Right atrium auricular region (tissue), 2 donors: ENCODE measurements around the gene RAP1GAP. TPM values are rescaled to one million over a fixed set of nuclear protein-coding genes. Genes with fewer than 3 reads are reported as not detected.

Experiments used
- DNase-seq: peaks from one replicate; pipeline ENCODE4 v3.0.0-alpha.2; 2019; ENCODE audit warnings: low spot score
- H3K27ac ChIP-seq, 2 donors: fragments of 200-600 bp; sonication (generic); 1 replicate in 1 of 2; 2 replicates in 1 of 2; pipeline ENCODE4 v1.5.1; 2016 to 2019
- H3K27me3 ChIP-seq, 2 donors: fragments of 200-600 bp; sonication (generic); one replicate each; pipeline versions ENCODE4 v1.5.1 to v1.6.0; 2017 to 2019
- H3K36me3 ChIP-seq: fragments of 200-600 bp; sonication (generic); one replicate; pipeline ENCODE4 v1.5.1; 2016
- H3K4me1 ChIP-seq, 2 donors: fragments of 200-600 bp; sonication (generic); one replicate each; pipeline versions ENCODE4 v1.5.1 to v1.6.0; 2017 to 2019
- H3K4me3 ChIP-seq, 2 donors: fragments of 200-600 bp; sonication (generic); 1 replicate in 1 of 2; 2 replicates in 1 of 2; pipeline ENCODE4 v1.5.1; 2017 to 2019; ENCODE audit warnings: mild to moderate bottlenecking in 1 of 2, moderate library complexity in 1 of 2
- H3K9me3 ChIP-seq, 2 donors: fragments of 200-600 bp; sonication (generic); one replicate each; pipeline ENCODE4 v1.5.1; 2019
- total RNA-seq, 2 donors: library from RNA; depleted of rRNA; stranded (reverse); fragments of >200 nt; gene quantifications; one replicate each; pipeline ENCODE4 v1.1.0, GENCODE V29; 2016
- TF ChIP-seq, protein P1 (sequence below), 2 donors: fragments of 200-600 bp; sonication (generic); IDR thresholded peaks; one replicate each; pipeline ENCODE4 v1.5.1; 2019; ENCODE audit warnings: antibody characterized with exemption in 2 of 2

Gene RAP1GAP
- total RNA-seq, 2 donors from 2014 or later, result 4.0 to 8.4 TPM

GRCh38 chr1:21629971-21630370 is 39.2 kb downstream of the RAP1GAP start:
- TF ChIP-seq, protein P1, sequence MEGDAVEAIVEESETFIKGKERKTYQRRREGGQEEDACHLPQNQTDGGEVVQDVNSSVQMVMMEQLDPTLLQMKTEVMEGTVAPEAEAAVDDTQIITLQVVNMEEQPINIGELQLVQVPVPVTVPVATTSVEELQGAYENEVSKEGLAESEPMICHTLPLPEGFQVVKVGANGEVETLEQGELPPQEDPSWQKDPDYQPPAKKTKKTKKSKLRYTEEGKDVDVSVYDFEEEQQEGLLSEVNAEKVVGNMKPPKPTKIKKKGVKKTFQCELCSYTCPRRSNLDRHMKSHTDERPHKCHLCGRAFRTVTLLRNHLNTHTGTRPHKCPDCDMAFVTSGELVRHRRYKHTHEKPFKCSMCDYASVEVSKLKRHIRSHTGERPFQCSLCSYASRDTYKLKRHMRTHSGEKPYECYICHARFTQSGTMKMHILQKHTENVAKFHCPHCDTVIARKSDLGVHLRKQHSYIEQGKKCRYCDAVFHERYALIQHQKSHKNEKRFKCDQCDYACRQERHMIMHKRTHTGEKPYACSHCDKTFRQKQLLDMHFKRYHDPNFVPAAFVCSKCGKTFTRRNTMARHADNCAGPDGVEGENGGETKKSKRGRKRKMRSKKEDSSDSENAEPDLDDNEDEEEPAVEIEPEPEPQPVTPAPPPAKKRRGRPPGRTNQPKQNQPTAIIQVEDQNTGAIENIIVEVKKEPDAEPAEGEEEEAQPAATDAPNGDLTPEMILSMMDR (IDR thresholded peaks at IDR 0.05), result no peak
- H3K27me3 ChIP-seq, result no peaks in the 10 kb centered on the region
- no peak overlapping the region for H3K4me3 ChIP-seq
- H3K9me3 ChIP-seq, result no peaks in the 10 kb centered on the region
- H3K27ac ChIP-seq, result no peak overlapping the region
- no peaks in the 10 kb centered on the region for H3K36me3 ChIP-seq
- no peak for DNase-seq
- H3K4me1 ChIP-seq, result no peaks in the 10 kb centered on the region

DNA sequence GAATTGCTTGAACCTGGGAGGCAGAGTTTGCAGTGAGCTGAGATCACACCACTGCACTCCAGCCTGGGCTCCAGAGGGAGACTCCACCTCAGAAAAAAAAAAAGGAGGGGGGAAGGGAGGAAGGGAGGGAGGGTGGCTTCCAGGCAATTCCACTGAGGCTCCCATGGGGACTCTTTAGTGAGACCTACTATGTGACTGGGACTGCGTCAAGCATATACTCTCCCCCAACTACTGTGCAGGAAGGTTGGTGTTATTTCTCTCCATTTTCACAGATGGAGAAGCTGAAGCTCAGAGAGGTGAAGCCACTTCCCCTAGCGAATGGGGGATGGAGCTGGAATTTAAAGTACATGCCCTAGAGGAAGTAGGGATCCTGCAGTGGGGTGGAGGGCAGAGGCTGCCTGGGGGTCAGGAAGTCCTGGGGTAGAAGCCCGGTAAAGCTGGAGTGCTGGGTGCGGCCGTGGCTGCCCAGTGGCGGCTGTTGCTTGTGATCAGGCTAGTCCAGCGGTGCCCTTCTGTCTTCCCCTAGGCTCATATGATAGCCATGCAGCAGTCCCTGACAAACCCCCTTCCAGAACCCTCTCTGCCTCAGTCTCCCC is 40.3 kb downstream of the RAP1GAP start:
- H3K27ac ChIP-seq, result no peak overlapping the region
- DNase-seq, result no peak
- H3K4me3 ChIP-seq, result no peak overlapping the region
- H3K36me3 ChIP-seq, result no peaks in the 10 kb centered on the region
- H3K27me3 ChIP-seq, result no peaks in the 10 kb centered on the region
- H3K4me1 ChIP-seq, result no peaks in the 10 kb centered on the region
- no peaks in the 10 kb centered on the region for H3K9me3 ChIP-seq
- TF ChIP-seq, protein P1 (IDR thresholded peaks at IDR 0.05), result no peak

DNA sequence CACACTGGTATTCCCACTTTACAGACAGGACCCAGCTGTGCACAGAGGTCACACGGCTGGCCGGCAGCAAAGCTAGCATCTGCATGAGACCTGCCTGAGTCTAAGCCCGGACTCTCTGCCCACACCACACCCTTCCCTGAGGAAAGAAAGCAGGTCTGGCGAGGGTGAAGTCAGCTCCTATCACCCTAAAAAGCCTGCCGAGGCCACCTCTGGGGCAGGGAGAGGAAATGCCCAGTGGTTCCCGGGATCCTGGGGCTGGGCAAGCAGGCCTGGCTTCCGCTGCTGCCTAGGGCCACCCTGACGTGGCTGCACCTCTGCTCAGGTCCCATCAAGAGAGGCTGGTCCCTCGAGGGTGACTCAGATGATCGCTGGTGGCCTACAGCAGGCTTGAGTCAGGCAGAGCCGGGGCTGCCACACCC is 42.2 kb downstream of the RAP1GAP start:
- no peaks in the 10 kb centered on the region for H3K36me3 ChIP-seq
- no peak for DNase-seq
- no peaks in the 10 kb centered on the region for H3K27me3 ChIP-seq
- no peak overlapping the region for H3K27ac ChIP-seq
- H3K9me3 ChIP-seq, result no peaks in the 10 kb centered on the region
- TF ChIP-seq, protein P1 (IDR thresholded peaks at IDR 0.05), result no peak
- peaks cover 0 to 2% of the 10 kb centered on the region in 2 donors for H3K4me1 ChIP-seq
- H3K4me3 ChIP-seq, result no peak overlapping the region

DNA sequence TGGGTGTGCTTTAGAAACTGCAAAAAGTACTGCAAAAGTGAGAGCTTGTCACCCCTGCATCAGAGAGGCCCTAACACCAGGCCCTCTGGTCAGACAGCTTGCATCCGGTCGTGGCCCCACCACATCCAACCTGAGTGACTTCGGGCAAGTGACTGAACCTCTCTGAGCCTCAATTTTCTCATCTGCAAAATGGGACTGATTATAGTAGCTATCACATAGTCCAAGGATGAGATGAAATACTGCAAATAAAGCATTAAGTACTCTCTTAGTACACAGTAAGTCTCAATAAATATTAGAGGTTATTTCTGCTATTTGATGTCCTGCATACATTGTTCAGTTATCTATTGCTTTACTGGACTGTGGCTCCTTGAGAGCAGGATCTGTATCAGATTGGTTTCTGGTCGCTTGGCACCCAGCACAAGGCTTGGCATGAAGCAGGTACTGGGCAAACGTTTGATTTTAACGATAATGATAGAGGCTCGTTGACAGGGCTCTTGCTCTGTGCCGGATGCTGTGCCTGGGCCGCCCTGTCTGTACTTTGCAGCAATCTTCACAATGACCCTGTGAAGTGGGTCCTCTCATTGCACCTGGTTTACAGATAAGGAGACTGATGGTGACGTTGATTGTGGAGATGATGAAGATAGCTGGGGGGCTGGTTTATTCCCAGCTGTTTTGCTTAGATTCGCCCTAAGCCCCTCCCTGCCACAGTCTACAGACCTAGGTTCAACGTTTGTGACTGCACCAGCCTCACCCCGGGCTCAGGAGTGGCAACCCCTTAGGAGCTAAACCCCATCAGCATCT is 43.6 kb downstream of the RAP1GAP start:
- H3K4me3 ChIP-seq, result no peak overlapping the region
- TF ChIP-seq, protein P1 (IDR thresholded peaks at IDR 0.05), result no peak
- H3K4me1 ChIP-seq, result peaks cover 0 to 5% of the 10 kb centered on the region in 2 donors
- DNase-seq, result no peak
- H3K27ac ChIP-seq, result no peak overlapping the region
- H3K27me3 ChIP-seq, result no peaks in the 10 kb centered on the region
- no peaks in the 10 kb centered on the region for H3K36me3 ChIP-seq
- H3K9me3 ChIP-seq, result no peaks in the 10 kb centered on the region

DNA sequence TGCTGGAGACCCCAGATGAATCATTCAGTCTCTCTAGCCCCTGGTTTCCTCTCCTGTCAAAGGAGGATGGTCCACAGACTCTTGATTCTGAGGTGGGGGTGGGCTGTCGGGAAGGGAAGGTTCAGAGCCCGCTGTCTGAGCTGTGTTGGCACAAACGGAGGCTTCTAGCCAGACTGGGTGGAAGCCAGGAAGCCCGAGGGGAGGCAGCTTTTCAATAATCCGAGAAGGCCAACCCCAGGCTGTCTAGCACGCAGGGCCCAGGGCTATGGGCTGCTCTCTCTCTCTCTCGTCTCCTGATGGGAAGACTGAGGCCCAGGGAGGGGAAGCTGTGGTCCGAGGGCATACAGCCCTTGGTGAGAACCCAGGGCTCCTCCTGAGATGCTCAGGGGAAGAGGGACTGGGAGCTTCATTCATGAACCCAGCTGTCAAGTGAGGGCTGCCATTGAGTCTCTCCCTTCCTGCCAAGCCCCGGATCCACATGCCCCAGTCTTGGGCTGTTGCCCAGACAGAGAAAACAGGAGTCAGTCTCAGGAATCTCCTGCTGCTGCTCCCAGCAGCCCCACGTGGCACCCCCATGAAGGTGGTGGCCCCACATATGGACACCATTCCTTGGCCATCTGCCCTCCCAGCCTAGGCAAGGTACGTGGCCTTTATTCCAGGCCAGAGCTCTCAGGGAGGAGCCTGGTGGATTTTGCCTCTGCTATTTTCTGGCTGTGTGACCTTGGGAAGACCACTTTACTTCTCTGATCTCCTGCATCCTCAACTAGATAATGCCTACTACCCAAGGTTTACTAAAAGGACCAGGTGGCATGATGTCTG is 44.4 kb downstream of the RAP1GAP start:
- H3K36me3 ChIP-seq, result no peaks in the 10 kb centered on the region
- peaks cover 0 to 11% of the 10 kb centered on the region in 2 donors for H3K4me1 ChIP-seq
- H3K27ac ChIP-seq, result no peak overlapping the region
- no peaks in the 10 kb centered on the region for H3K27me3 ChIP-seq
- TF ChIP-seq, protein P1 (IDR thresholded peaks at IDR 0.05), result no peak
- no peaks in the 10 kb centered on the region for H3K9me3 ChIP-seq
- no peak for DNase-seq
- no peak overlapping the region for H3K4me3 ChIP-seq
